H7 (cell line): ENCODE data around the gene CLEC4F. TPM values are rescaled to one million over a fixed set of nuclear protein-coding genes. Genes with fewer than 3 reads are reported as not detected.

Experiments
- DNase-seq: peaks from one replicate; pipeline ENCODE4 v3.0.0; 2012
- H3K27me3 ChIP-seq: 2 replicates; pipeline ENCODE4 v1.6.0; 2011; ENCODE audit warnings: mild to moderate bottlenecking, low read length; ENCODE audit not compliant: control insufficient read depth, insufficient read depth
- H3K36me3 ChIP-seq: replicated peaks from 2 replicates; pipeline ENCODE4 v1.5.1; 2011; ENCODE audit warnings: low read length; ENCODE audit not compliant: control insufficient read depth, insufficient read depth
- H3K4me3 ChIP-seq: 2 replicates; pipeline ENCODE4 v1.5.1; 2011; ENCODE audit warnings: low read depth, mild to moderate bottlenecking, control low read depth, low read length, moderate library complexity; ENCODE audit not compliant: insufficient read depth
- total RNA-seq: library from RNA; depleted of rRNA; stranded (reverse); fragments of >200 nt; shearing (Covaris generic); gene quantifications from 2 replicates; pipeline ENCODE4 v1.2.3, GENCODE V29; 2014

Gene CLEC4F
- total RNA-seq, 1 experiment from 2014 or later = not detected

GRCh38 chr2:70832386-70832785 lies 12.0 kb upstream of the CLEC4F start:
- Histone ChIP-seq H3K4me3 (no peak overlapping the region), H3K27me3 (peaks cover 2% of the 10 kb centered on the region)
- DNase-seq = no peak

GRCh38 chr2:70831861-70832260 lies 11.5 kb upstream of the CLEC4F start:
- no peaks in the 10 kb centered on the region; the same call in none of the 2 replicates for H3K27me3 ChIP-seq
- DNase-seq = no peak
- H3K36me3 ChIP-seq = no peaks in the 10 kb centered on the region
- H3K4me3 ChIP-seq = no peak overlapping the region

More at GRCh38 chr2:70832386-70832785, 12.0 kb upstream of the CLEC4F start:
- no peaks in the 10 kb centered on the region for H3K36me3 ChIP-seq

- Histone ChIP-seq H3K4me3 (no peak overlapping the region), H3K36me3 (no peaks in the 10 kb centered on the region), H3K27me3 (no peaks in the 10 kb centered on the region; the same call in none of the 2 replicates)
- no peak for DNase-seq
Observed at GRCh38 chr2:70830366-70830765, 10.0 kb upstream of the CLEC4F start.

- Histone ChIP-seq H3K4me3 (no peak overlapping the region), H3K27me3 (no peaks in the 10 kb centered on the region; the same call in none of the 2 replicates), H3K36me3 (no peaks in the 10 kb centered on the region)
- no peak for DNase-seq
Observed at GRCh38 chr2:70829916-70830315, 9.5 kb upstream of the CLEC4F start.

DNA sequence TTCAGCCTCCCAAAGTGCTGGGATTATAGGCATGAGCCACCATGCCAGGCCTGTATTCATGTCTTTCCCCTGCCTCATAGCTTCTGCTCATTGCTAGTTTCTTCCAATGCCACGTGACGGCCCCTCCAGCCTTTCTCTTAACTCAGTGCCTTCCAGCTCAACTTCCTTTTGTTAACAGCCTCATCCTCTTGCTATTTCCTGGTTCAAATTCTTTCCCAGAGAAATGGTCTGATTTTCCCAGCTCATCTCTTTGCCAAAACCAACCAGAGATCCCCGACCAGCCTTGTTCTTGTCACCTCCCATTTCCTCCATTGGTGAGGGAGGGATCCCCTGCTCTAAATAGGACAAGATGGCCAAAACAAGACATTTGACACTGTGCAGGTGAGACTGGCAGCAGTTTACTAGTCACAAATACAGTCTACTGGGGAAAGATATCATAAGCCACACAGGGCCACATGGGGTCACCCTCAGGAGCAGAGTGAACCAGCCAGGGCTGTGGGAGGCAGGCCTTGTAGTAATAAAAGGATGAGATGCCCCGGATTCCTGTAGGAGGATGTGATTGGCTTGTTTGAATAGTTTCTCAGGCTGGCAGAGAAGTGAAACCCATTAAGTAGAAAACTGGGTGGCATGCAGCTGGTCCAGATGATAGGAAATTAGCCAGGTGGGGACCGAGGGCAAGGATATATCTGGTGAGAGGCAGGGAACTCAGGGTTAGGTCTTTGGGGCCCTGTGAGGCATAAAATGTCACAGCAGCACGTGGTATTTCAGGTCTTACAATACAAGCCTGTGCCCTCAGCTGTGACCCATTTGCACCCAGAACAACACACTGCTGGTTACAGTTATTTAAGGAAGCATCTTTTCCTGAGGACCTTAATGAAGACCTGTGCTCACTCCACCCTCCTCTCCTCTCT lies 8.8 kb upstream of the CLEC4F start:
- no peaks in the 10 kb centered on the region for H3K36me3 ChIP-seq
- H3K4me3 ChIP-seq = no peak overlapping the region
- no peaks in the 10 kb centered on the region; the same call in none of the 2 replicates for H3K27me3 ChIP-seq
- DNase-seq = no peak

GRCh38 chr2:70828115-70828514 lies 7.7 kb upstream of the CLEC4F start:
- Histone ChIP-seq H3K4me3 (no peak overlapping the region), H3K27me3 (no peaks in the 10 kb centered on the region; the same call in none of the 2 replicates), H3K36me3 (no peaks in the 10 kb centered on the region)
- peak; percentile 65 for DNase-seq

- Histone ChIP-seq H3K36me3 (no peaks in the 10 kb centered on the region), H3K27me3 (no peaks in the 10 kb centered on the region; the same call in none of the 2 replicates), H3K4me3 (no peak overlapping the region)
- DNase-seq = no peak
Observed at GRCh38 chr2:70827388-70827787, 7.0 kb upstream of the CLEC4F start.

- H3K4me3 ChIP-seq = no peak overlapping the region
- no peaks in the 10 kb centered on the region; the same call in none of the 2 replicates for H3K27me3 ChIP-seq
- DNase-seq = no peak
- H3K36me3 ChIP-seq = no peaks in the 10 kb centered on the region
Observed at GRCh38 chr2:70826696-70827350, 6.4 kb upstream of the CLEC4F start.

DNA sequence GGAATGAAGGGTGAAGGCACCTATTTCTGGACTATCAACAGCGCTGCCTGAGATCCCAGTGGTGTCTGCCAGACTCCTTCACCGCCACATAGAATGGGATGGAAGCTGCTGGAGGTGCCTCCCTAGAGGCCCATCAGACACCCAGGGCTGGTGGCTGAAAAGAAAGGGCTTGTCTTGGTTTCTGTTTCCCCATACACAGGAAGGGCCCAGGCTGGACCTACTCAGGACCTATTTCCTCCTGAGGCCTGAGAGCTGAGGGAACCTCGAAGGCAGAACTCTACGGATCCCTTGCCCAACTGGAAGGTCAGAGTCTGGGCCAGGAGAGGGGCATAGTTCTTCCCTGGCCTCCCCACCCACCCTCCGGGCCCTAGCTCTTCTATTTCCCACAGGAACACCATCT lies 2.9 kb upstream of the CLEC4F start:
- H3K27me3 ChIP-seq = no peaks in the 10 kb centered on the region
- no peak for DNase-seq
- H3K4me3 ChIP-seq = no peak overlapping the region

GRCh38 chr2:70822843-70823242 lies 2.4 kb upstream of the CLEC4F start:
- Histone ChIP-seq H3K27me3 (no peaks in the 10 kb centered on the region), H3K36me3 (no peaks in the 10 kb centered on the region), H3K4me3 (no peak overlapping the region)
- DNase-seq = no peak

More for the DNA sequence above, 2.9 kb upstream of the CLEC4F start:
- no peaks in the 10 kb centered on the region for H3K36me3 ChIP-seq

DNA sequence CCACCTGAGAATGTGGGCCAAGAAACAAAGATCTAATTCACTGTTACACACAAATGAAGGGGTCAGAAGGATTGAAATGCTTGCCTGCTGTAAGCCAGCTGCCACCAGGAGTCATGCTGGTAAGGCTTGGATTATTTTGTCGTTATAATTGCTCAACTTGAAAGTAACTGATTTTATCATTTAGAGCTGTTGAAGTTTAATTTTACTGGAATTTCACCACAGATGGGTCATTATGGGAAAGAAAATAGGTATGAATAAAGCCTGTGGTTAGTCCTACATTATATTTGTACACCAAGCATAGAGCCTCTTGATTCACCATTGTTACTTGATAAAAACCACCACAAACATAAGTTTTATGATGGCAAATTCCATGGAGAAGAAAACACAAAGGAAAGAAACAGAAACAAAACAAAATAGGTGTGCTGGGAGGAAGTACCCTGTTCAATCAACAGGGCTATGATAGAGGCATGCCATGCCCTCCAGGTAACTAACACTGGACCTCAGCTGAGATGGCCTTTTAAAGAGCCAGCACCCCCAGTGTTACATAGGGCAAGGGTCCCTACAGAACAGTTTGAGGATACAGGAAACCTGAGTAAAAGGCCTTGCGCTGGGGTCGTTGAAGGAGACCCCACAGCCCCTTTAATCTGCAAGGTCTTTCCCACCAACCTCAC lies 3.0 kb downstream of the CLEC4F start:
- no peaks in the 10 kb centered on the region for H3K36me3 ChIP-seq
- no peak overlapping the region for H3K4me3 ChIP-seq
- H3K27me3 ChIP-seq = no peaks in the 10 kb centered on the region
- DNase-seq = no peak

DNA sequence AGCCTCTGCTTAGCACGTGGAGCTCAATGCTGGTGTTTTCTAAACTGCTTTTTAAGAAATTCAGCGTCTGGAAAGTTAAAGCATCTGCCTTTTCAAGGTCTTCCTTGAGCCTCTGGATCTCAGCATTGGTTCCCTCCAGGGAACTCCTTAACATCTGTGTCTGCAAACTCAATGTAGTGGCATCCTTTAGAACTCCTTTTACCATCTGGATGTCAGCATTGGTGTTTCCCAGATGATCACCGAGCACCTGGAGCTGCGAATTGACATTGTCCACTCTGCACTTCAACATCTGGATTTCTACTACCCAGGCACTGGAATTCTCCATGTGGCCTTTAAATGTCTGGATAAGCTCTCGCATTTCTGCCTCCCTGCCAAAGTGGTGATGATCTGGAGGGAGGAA lies 3.7 kb downstream of the CLEC4F start:
- no peak for DNase-seq
- no peaks in the 10 kb centered on the region; the same call in 1 of the 2 replicates for H3K27me3 ChIP-seq

DNA sequence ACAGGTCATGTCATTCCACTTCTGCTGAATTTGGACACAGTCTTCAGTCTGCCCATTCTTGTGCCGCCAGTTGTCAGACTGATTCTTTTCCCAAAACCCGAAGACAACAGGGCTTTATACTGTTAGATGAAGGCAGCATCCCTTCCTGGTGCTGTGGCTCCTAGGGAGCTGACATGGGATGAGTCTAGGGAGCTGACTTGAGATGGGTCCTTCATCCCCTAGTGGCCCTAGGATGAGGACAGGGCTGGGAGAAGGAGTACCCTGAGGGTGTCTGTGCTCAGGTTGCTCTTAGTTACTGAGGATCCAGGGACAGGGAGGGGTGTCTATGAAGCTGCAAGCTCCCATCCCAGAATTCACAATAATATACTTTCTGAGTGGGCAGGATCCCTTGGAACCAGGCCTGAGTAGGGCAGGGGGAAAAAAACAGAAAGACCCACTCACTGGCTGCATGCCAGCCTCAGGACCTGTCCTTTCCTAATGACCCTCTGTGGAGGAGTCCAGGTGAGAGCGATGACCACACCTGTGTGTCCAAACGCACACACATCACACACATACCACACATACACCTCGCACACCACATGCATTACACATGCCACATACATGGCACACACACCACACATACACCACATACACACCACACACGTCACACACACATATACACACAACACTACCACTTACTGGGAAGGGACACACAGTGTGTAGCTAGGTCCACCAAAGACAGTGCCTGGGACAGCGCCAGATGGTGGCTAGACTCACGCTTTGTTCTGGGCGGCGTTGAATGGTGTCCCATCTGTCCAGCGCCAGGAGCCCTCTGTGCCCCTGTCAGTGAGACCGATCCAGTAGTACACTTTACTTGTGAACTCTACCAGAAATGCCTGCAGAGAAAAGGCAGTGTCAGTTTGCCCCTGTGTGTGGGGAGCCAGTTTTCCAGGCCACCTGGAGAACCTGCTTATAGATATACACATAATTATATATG lies 11.1 kb downstream of the CLEC4F start:
- Histone ChIP-seq H3K4me3 (no peak overlapping the region), H3K36me3 (no peaks in the 10 kb centered on the region), H3K27me3 (no peaks in the 10 kb centered on the region; the same call in 1 of the 2 replicates)
- DNase-seq = no peak

More for the DNA sequence above, 3.7 kb downstream of the CLEC4F start:
- Histone ChIP-seq H3K36me3 (no peaks in the 10 kb centered on the region), H3K4me3 (no peak overlapping the region)

DNA sequence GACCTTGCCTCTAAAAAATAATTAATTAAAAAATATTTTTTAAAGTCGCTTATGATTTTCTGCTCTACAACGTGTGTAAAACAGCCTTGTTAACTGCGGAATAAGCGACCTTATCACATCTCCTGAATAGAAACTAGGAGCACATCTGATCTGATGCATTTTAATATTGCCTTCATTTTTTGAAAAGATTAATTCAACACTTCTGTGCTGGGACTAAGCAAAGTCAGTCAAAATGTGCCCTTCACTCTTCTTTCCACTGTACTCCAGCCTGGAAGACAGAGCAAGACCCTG lies 12.6 kb downstream of the CLEC4F start:
- no peak overlapping the region for H3K4me3 ChIP-seq
- no peaks in the 10 kb centered on the region for H3K36me3 ChIP-seq
- no peak for DNase-seq
- no peaks in the 10 kb centered on the region; the same call in 1 of the 2 replicates for H3K27me3 ChIP-seq
